A673 (cell line): ENCODE results near the gene FAM174C. TPM values are rescaled to one million over a fixed set of nuclear protein-coding genes. Genes with fewer than 3 reads are reported as not detected.

ENCODE experiments used
- BruUV-seq: library from RNA; stranded (reverse); fragments of 400-500 nt; replicated peaks from 2 replicates; lab custom pipeline; 2021; lab: Mats Ljungman, UMichigan
- CTCF ChIA-PET: fragments of 300-600 bp; sonication (Branson Sonifier 250); formaldehyde crosslinking; loops from one replicate; lab custom pipeline; 2022; ENCODE audit warnings: antibody characterized with exemption; lab: Charles Lee
- POLR2A ChIA-PET: fragments of 300-600 bp; sonication (Branson Sonifier 250); formaldehyde crosslinking; loops from one replicate; lab custom pipeline; 2022; ENCODE audit warnings: antibody characterized with exemption; ENCODE audit not compliant: low non-redundant PET; lab: Charles Lee
- DNase-seq: peaks from one replicate; pipeline ENCODE4 v3.0.0-alpha.2; 2015; ENCODE audit warnings: low spot score
- H3K27ac ChIP-seq: fragments of 200-600 bp; sonication (generic); 2 replicates; pipeline ENCODE4 v1.5.1; 2016; ENCODE audit warnings: mixed run types, low read depth, mild to moderate bottlenecking, mixed read lengths, antibody characterized with exemption, low read length; ENCODE audit not compliant: poor library complexity, severe bottlenecking
- H3K27me3 ChIP-seq: fragments of 200-600 bp; sonication (generic); replicated peaks from 2 replicates; pipeline ENCODE4 v1.6.1; 2017; ENCODE audit warnings: mixed run types, low read depth, mild to moderate bottlenecking, mixed read lengths, antibody characterized with exemption, low read length; ENCODE audit not compliant: insufficient read depth, poor library complexity
- H3K36me3 ChIP-seq: fragments of 200-600 bp; sonication (generic); 2 replicates; pipeline ENCODE4 v1.6.1; 2016; ENCODE audit warnings: mixed run types, mild to moderate bottlenecking, mixed read lengths, antibody characterized with exemption, low read length; ENCODE audit not compliant: insufficient read depth, poor library complexity, severe bottlenecking
- H3K4me1 ChIP-seq: fragments of 200-600 bp; sonication (generic); 2 replicates; pipeline ENCODE4 v1.6.1; 2017; ENCODE audit warnings: mixed run types, mild to moderate bottlenecking, mixed read lengths, antibody characterized with exemption, low read length; ENCODE audit not compliant: insufficient read depth, poor library complexity, severe bottlenecking
- H3K4me3 ChIP-seq: fragments of 200-600 bp; sonication (generic); 2 replicates; pipeline ENCODE4 v1.5.1; 2016; ENCODE audit warnings: low read depth, mixed run types, mild to moderate bottlenecking, mixed read lengths, low read length; ENCODE audit not compliant: poor library complexity, severe bottlenecking
- H3K9me3 ChIP-seq: fragments of 200-600 bp; sonication (generic); 2 replicates; pipeline ENCODE4 v1.6.1; 2016; ENCODE audit warnings: mixed run types, low read depth, mild to moderate bottlenecking, mixed read lengths, antibody characterized with exemption, low read length; ENCODE audit not compliant: poor library complexity, severe bottlenecking
- CTCF ChIP-seq: fragments of 300-800, 200-600 bp; sonication (generic); conservative IDR thresholded peaks from 2 replicates; pipeline ENCODE4 v1.5.1; 2017; ENCODE audit warnings: low read depth, mild to moderate bottlenecking, antibody characterized with exemption, low read length, moderate library complexity, mixed read lengths
- EZH2 ChIP-seq: fragments of 200-600 bp; sonication (generic); IDR thresholded peaks from 2 replicates; pipeline ENCODE4 v1.6.1; 2017; ENCODE audit warnings: borderline replicate concordance, low read depth, mild to moderate bottlenecking, mixed read lengths, antibody characterized with exemption, low read length; ENCODE audit not compliant: poor library complexity, severe bottlenecking
- intact Hi-C: fragments of 100-400 bp; cut with micrococcal nuclease; formaldehyde crosslinking; loops from one replicate; pipeline ENCODE4 v1.10.0; 2022; ENCODE audit not compliant: unreplicated experiment
- total RNA-seq: library from RNA; stranded (reverse); gene quantifications from 2 replicates; pipeline ENCODE4 v1.2.3, GENCODE V29; 2021

The FAM174C gene
- total RNA-seq, 1 experiment from 2014 or later, result 88.6 TPM

- peak; percentile 76 for DNase-seq
- Histone ChIP-seq H3K9me3 (no peaks in the 10 kb centered on the region), H3K27me3 (no peaks in the 10 kb centered on the region), H3K27ac (no peak overlapping the region), H3K4me3 (peak overlapping the region; percentile 39), H3K4me1 (peaks cover 7% of the 10 kb centered on the region), H3K36me3 (no peaks in the 10 kb centered on the region)
- intact Hi-C loops, result no loop called here
- TF ChIP-seq EZH2 (no peak), CTCF (no peak)
- ChIA-PET CTCF (interaction anchor here (0.6 kb wide), 1 partner anchor 289 kb away, joined by 3 read pairs; no protein-coding TSS in a partner anchor), POLR2A (no interaction called here)
- BruUV-seq, result no TSS peak
Observed at GRCh38 chr19:1324806-1325567, 49.7 kb downstream of the FAM174C start.

DNA sequence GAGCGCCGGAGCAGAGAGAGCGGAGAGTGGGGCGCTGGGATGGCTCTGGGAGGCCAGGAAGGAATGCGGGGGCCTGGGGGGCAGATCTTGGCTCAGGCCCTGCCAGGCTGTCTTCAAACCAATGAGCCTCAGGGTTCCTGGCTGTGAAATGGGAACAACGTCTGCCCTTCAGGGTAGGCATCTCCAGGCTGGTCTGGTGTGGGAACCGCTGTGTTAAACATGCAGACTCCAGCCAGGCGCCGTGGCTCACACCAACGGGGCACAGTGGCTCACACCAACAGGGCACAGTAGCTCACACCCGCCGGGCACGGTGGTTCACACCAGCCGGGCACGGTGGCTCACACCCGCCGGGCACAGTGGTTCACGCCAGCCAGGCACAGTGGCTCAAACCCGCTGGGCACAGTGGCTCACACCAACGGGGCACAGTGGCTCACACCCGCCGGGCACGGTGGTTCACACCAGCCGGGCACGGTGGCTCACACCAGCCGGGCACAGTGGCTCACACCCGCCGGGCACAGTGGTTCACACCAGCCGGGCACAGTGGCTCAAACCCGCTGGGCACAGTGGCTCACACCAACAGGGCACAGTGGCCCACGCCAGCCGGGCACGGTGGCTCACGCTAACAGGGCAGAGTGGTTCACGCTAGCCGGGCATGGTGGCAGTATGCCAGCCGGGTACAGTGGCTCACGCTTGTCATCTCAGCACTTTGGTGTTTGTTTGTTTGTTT is 50.4 kb downstream of the FAM174C start:
- POLR2A ChIA-PET, result no interaction called here
- Histone ChIP-seq H3K27me3 (no peaks in the 10 kb centered on the region), H3K36me3 (no peaks in the 10 kb centered on the region), H3K4me1 (peaks cover 7% of the 10 kb centered on the region), H3K9me3 (no peaks in the 10 kb centered on the region), H3K27ac (no peak overlapping the region), H3K4me3 (peak overlapping the region; percentile 39)
- DNase-seq, result no peak
- intact Hi-C loops, result no loop called here
- no peak for TF ChIP-seq EZH2
- no peak for TF ChIP-seq CTCF
- CTCF ChIA-PET, result no interaction called here
- BruUV-seq, result no TSS peak

DNA sequence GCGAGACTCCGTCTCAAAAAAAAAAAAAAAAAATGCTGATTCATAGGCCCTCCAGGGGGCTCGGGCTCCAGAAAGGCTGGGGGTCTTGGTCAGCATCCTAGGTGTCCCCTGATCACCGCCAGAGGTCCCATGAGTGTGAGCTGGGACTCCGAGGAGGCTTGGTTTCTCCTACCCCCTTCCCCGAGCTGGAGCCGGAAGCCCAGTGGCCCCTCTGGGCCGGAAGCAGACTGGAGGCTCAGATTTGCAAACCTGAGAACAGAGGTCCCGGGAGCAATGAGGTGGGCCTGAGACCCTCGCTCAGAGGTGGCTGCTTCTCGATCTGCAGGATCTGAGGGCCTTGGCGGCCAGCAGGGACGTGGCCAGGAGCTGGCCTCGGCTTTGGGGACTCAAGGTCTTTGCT is 51.8 kb downstream of the FAM174C start:
- ChIA-PET POLR2A (no interaction called here), CTCF (interaction anchor here (0.6 kb wide), 1 partner anchor 20 kb away, joined by 4 read pairs; no protein-coding TSS in a partner anchor)
- no peak overlapping the region for H3K27ac ChIP-seq
- intact Hi-C loops, result no loop called here
- H3K36me3 ChIP-seq, result no peaks in the 10 kb centered on the region
- no peaks in the 10 kb centered on the region for H3K27me3 ChIP-seq
- peaks cover 7% of the 10 kb centered on the region for H3K4me1 ChIP-seq
- H3K9me3 ChIP-seq, result no peaks in the 10 kb centered on the region
- TF ChIP-seq EZH2 (no peak), CTCF (no peak)
- no TSS peak for BruUV-seq
- no peak for DNase-seq
- no peak overlapping the region for H3K4me3 ChIP-seq

Other genes starting within 250 kb of the FAM174C start
- 112 and 146 TPM in 2 replicates for gene CNN2, start 248.9 kb upstream of the FAM174C start, total RNA-seq
- 12.0 and 21.2 TPM in 2 replicates for gene ABCA7, start 235.4 kb upstream of the FAM174C start, total RNA-seq
- gene ARHGAP45, start 208.4 kb upstream of the FAM174C start, total RNA-seq, result 3.2 and 3.4 TPM in 2 replicates
- 342 and 343 TPM in 2 replicates for gene POLR2E, start 180.2 kb upstream of the FAM174C start, total RNA-seq
- 368 and 435 TPM in 2 replicates for gene GPX4, start 171.5 kb upstream of the FAM174C start, total RNA-seq
- gene SBNO2, start 101.3 kb upstream of the FAM174C start, total RNA-seq, result 46.9 and 51.8 TPM in 2 replicates
- gene STK11, start 69.8 kb upstream of the FAM174C start, total RNA-seq, result 64.9 and 73.2 TPM in 2 replicates
- gene CBARP, start 37.5 kb upstream of the FAM174C start, total RNA-seq, result 13.3 and 15.0 TPM in 2 replicates
- gene ATP5F1D, start 33.8 kb upstream of the FAM174C start, total RNA-seq, result 237 and 250 TPM in 2 replicates
- gene MIDN, start 26.9 kb upstream of the FAM174C start, total RNA-seq, result 156 and 169 TPM in 2 replicates
- 287 and 386 TPM in 2 replicates for gene CIRBP, start 6.2 kb upstream of the FAM174C start, total RNA-seq
- 0.64 and 0.68 TPM in 2 replicates for gene EFNA2, start 10.3 kb downstream of the FAM174C start, total RNA-seq
- gene NDUFS7, start 108.4 kb downstream of the FAM174C start, total RNA-seq, result 101 and 111 TPM in 2 replicates
- gene GAMT, start 126.0 kb downstream of the FAM174C start, total RNA-seq, result 18.8 and 28.5 TPM in 2 replicates
- 222 and 229 TPM in 2 replicates for gene DAZAP1, start 132.1 kb downstream of the FAM174C start, total RNA-seq
- 1,685 and 1,696 TPM in 2 replicates for gene RPS15, start 162.9 kb downstream of the FAM174C start, total RNA-seq
- gene APC2, start 174.6 kb downstream of the FAM174C start, total RNA-seq, result 1.3 and 1.9 TPM in 2 replicates
- 35.0 and 37.1 TPM in 2 replicates for gene C19orf25, start 203.7 kb downstream of the FAM174C start, total RNA-seq
- gene PCSK4, start 214.8 kb downstream of the FAM174C start, total RNA-seq, result 7.2 and 11.1 TPM in 2 replicates
- gene REEP6, start 215.7 kb downstream of the FAM174C start, total RNA-seq, result 4.7 and 6.8 TPM in 2 replicates
- gene ADAMTSL5, start 237.5 kb downstream of the FAM174C start, total RNA-seq, result 0.59 and 0.86 TPM in 2 replicates
- not detected in 2 replicates for gene PLK5, start 248.5 kb downstream of the FAM174C start, total RNA-seq